ENCODE data around the gene GPR150. TPM values are rescaled to one million over a fixed set of nuclear protein-coding genes. Genes with fewer than 3 reads are reported as not detected.

Gene GPR150
- total RNA-seq, 1 donor from 2014 or later, result not detected

- no peak for DNase-seq (ENCODE audit: low spot score in 2 of 2, unreplicated experiment in 2 of 2)
- TF ChIP-seq CTCF (IDR thresholded peaks at IDR 0.05; ENCODE audit: unreplicated experiment), result no peak
- H3K27me3 Mint-ChIP-seq (ENCODE audit: low read depth), result no peaks in the 10 kb centered on the region
- H3K4me1 Mint-ChIP-seq, result peaks cover 27% of the 10 kb centered on the region
- H3K27ac Mint-ChIP-seq, result no peak overlapping the region
- H3K36me3 Mint-ChIP-seq, result no peaks in the 10 kb centered on the region
- no peaks in the 10 kb centered on the region for H3K9me3 Mint-ChIP-seq
- H3K4me3 Mint-ChIP-seq, result no peak overlapping the region
Observed at GRCh38 chr5:95667061-95667618, 47.3 kb downstream of the GPR150 start.

DNA sequence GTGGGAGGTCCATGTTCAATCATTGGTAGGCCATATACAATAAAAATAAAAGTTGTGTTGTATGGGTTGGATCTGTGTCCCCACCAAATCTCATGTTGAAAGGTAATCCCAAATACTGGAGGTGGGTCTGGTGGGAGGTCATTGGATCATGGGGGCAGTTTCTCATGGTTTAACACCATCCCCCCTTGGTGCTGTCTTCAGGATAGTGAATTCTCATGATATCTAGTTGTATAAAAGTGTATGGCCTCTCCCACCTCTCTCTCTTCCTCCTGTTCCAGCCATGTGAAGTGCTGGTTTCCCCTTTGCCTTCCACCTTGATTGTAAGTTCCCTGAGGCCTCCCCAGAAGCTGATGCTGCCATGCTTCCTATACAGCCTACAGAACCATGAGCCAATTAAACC lies 47.8 kb downstream of the GPR150 start:
- Mint-ChIP-seq H3K4me3 (no peak overlapping the region), H3K4me1 (peaks cover 30% of the 10 kb centered on the region), H3K9me3 (no peaks in the 10 kb centered on the region), H3K36me3 (no peaks in the 10 kb centered on the region), H3K27me3 (ENCODE audit: low read depth) (no peaks in the 10 kb centered on the region), H3K27ac (peak overlapping the region; percentile 43)
- DNase-seq (ENCODE audit: low spot score in 2 of 2, unreplicated experiment in 2 of 2), result no peak
- TF ChIP-seq CTCF (IDR thresholded peaks at IDR 0.05; ENCODE audit: unreplicated experiment), result no peak

DNA sequence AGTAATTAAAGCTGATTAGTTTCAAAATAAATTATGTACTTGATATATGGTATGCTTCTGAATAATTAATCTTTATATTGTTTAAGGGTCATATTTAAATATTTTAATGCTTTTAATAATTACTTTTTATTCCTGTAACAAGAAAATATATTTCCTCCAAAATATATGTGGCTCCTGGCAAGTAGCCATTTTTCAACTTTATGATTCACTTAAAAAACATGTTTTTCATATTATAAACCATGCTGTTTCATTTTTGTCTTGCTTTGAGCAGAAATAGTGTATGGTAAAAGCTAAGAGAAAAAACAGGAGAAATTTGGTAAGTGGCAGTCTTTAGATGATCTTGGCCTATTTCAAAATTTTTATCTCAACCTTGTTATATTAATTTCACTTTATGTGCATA lies 48.3 kb downstream of the GPR150 start:
- Mint-ChIP-seq H3K27ac (peak overlapping the region; percentile 9), H3K4me1 (peaks cover 34% of the 10 kb centered on the region)
- no peak for DNase-seq (ENCODE audit: low spot score in 2 of 2, unreplicated experiment in 2 of 2)

GRCh38 chr5:95668728-95669127 lies 48.8 kb downstream of the GPR150 start:
- Mint-ChIP-seq H3K9me3 (no peaks in the 10 kb centered on the region), H3K27me3 (ENCODE audit: low read depth) (no peaks in the 10 kb centered on the region), H3K4me1 (peaks cover 35% of the 10 kb centered on the region), H3K36me3 (no peaks in the 10 kb centered on the region), H3K4me3 (no peak overlapping the region), H3K27ac (peak overlapping the region; percentile 76)
- DNase-seq (ENCODE audit: low spot score in 2 of 2, unreplicated experiment in 2 of 2), result no peak
- TF ChIP-seq CTCF (IDR thresholded peaks at IDR 0.05; ENCODE audit: unreplicated experiment), result no peak

More for the DNA sequence above, 48.3 kb downstream of the GPR150 start:
- Mint-ChIP-seq H3K9me3 (no peaks in the 10 kb centered on the region), H3K4me3 (no peak overlapping the region), H3K27me3 (ENCODE audit: low read depth) (no peaks in the 10 kb centered on the region), H3K36me3 (no peaks in the 10 kb centered on the region)
- no peak for TF ChIP-seq CTCF (IDR thresholded peaks at IDR 0.05; ENCODE audit: unreplicated experiment)

DNA sequence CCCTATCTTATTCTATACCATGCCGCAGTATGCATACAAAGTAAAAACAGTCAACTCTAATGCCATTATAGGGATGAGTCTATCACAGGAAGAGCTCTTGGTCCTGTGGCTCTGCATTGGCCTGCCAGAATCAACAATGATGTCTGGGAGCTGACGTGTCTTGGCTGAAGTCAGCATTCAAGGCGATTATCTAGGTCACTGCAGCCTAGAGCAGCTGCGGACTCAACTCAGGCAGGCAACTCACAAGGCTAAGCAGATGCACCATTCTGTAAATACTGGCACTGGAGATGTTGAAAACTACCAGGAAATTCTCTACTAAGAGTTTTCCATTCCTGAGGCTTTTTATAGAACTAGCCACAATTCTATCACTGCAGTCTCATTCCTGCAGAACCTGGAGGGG lies 49.7 kb downstream of the GPR150 start:
- Mint-ChIP-seq H3K4me3 (no peak overlapping the region), H3K27ac (peak overlapping the region; percentile 76), H3K9me3 (no peaks in the 10 kb centered on the region), H3K27me3 (ENCODE audit: low read depth) (no peaks in the 10 kb centered on the region), H3K4me1 (peaks cover 30% of the 10 kb centered on the region), H3K36me3 (no peaks in the 10 kb centered on the region)
- no peak for TF ChIP-seq CTCF (IDR thresholded peaks at IDR 0.05; ENCODE audit: unreplicated experiment)
- DNase-seq (ENCODE audit: low spot score in 2 of 2, unreplicated experiment in 2 of 2), result no peak

DNA sequence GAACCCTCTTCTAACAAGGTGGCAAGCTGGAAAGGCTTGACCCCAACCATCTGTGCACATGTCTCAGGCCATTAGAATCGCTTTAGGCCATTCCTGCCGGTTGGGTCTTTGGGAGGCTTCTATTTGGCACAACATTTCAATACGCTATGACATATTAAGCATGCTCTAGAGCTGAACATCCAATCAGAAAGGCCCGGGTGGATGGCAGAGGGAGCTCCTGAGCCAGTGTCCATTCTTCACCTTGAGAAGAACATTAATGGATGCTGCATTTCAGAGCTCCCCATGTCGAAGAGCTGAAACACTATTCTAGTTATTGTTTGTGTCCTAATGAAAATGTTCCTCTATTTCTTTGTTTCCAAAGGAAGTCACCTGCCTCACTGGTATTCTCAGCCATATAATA lies 50.1 kb downstream of the GPR150 start:
- H3K4me3 Mint-ChIP-seq, result no peak overlapping the region
- no peaks in the 10 kb centered on the region for H3K36me3 Mint-ChIP-seq
- no peaks in the 10 kb centered on the region for H3K27me3 Mint-ChIP-seq (ENCODE audit: low read depth)
- H3K27ac Mint-ChIP-seq, result no peak overlapping the region
- H3K9me3 Mint-ChIP-seq, result no peaks in the 10 kb centered on the region
- H3K4me1 Mint-ChIP-seq, result peaks cover 28% of the 10 kb centered on the region
- no peak for TF ChIP-seq CTCF (IDR thresholded peaks at IDR 0.05; ENCODE audit: unreplicated experiment)
- DNase-seq (ENCODE audit: low spot score in 2 of 2, unreplicated experiment in 2 of 2), result no peak
